Activated naive CD4-positive, alpha-beta T cell treated with anti-CD3 and anti-CD28 coated beads, Interleukin-2, amount 50 U/mL, for 16 hours (primary cell): ENCODE measurements around the gene CCDC9.

ENCODE experiments used
- DNase-seq: peaks from one replicate; pipeline ENCODE4 v3.0.0-alpha.2; 2020

Gene CCDC9

DNA sequence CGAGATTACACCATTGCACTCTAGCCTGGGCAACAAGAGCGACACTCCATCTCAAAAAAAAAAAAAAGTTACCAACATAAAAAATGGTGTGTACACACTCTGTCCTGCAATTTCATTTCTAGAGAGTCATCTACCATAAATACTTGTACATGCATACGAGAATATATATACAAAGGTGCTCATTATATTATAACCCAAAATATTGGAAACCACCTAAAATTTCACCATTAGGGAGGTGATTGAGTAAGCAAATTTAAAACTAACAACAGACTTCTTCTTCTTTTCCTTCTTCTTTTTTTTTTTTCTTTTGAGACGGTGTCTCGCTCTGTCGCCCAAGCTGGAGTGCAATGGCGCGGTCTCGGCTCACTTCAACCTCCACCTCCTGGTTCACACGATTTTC is 45.9 kb downstream of the CCDC9 start:
- no peak for DNase-seq

GRCh38 chr19:47303966-47304365 is 47.6 kb downstream of the CCDC9 start:
- no peak for DNase-seq

DNA sequence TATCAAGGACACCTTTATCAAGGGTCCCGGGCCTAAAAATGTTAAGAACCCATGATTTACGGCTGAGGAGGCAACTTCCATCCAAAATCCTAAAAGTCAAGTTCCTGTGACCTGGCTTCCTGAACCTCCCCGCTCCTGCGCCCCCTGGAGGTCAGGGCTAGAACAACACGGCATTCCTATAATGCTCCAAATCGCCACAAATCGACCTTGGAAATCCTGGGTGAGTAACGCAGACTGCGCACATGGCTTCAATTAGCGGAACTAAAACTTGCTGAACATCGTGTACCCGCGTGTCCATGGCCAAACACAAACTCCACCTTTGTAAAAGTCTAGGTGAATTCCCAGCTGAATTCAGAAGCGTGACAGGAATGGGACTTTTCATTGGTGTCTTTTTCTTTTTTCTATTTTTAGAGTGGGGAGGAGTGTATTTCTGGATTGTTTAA is 49.0 kb downstream of the CCDC9 start:
- DNase-seq, result peak; percentile 53

GRCh38 chr19:47306303-47306702 is 50.0 kb downstream of the CCDC9 start:
- DNase-seq, result no peak

GRCh38 chr19:47309038-47309437 is 52.7 kb downstream of the CCDC9 start:
- no peak for DNase-seq

DNA sequence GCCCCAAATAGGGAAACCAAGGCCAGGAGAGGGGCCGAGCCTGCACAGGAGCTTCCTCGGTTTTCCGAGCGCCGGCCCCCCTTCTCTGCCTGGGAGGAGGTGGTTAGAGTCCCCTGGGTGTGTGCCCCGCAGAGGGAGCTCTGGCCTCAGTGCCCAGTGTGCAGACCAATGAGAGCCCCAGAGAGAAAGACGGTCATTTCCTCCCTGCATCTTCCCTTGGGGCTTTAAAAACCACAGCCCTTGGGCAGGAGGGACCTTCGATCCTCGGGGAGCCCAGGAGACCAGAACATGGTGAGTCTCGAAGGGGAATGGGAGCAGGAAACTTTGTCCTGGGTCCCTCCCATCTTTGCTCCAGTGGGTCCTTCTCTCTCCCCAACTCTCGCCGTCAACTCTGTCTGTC is 53.3 kb downstream of the CCDC9 start, which contains the start of gene C5AR1:
Gene C5AR1 (plus strand): TSS at position 254 of the 400 bp plus-strand sequence. CDS start 35 bp downstream, at position 289.
- no peak for DNase-seq

- no peak for DNase-seq
Measured at GRCh38 chr19:47310323-47310722, 54.0 kb downstream of the CCDC9 start.

- no peak for DNase-seq
Measured at GRCh38 chr19:47310819-47311218, 54.5 kb downstream of the CCDC9 start.

GRCh38 chr19:47312366-47313006 is 56.2 kb downstream of the CCDC9 start:
- no peak for DNase-seq

DNA sequence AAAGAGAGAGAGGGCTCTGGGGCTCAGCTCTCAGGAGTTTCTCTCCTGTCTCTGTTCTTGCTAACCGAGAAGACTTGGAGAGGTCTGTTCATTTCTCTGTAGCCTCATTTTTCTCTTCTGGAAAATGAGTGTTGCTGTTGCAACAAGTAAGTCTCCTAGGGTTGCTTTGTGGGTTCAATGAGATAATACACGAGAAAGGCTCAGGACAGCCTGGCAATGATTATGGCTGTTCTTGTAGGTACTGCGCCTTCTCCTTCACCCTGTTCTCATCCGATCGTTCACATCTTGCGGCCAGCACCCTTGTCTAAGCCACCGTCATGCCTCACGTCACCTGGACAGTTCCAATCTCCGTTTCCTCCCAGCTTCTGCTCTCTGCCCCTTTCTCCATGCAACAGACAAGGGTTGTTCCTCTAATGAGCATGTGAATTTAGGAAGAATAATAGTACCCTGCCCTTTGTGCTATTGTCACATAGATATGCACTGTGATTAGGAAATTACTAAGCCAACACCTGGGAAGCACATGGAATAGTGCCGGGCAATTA is 57.5 kb downstream of the CCDC9 start:
- no peak for DNase-seq

DNA sequence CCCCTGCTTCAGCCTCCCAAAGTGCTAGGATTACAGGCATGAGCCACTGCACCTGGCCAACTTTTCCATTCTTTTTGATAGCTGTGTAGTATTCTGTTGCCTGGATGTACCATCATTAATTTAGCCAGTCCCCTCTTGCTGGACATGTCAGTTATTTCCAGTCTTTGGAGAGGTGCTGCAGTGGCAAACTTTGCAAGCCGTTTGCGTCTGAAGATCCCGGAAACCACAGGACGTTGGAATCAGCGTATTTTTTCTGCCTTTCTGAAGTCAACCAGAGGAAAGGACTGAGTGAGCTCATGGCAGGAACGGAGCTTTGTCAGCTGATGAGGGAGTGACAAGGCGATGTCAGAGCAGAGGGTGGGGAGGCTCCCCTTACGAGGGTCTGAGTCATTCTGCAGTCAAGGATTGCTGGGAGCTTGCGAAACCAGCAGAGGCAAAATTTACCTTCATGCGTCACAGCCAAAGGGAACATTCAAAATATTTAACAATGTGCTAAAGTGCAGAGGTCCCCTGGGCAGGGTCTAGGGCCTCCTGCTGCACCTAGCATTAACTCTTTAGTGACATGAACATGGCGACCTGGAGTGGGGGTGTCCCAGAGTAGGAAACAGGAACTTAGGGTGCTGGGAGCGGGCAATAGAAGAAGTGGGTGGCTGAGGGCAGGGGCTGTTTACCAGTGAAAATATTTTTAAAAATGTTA is 58.9 kb downstream of the CCDC9 start:
- peak; percentile 36 for DNase-seq

- DNase-seq, result no peak
Measured at GRCh38 chr19:47316513-47316912, 60.2 kb downstream of the CCDC9 start.

GRCh38 chr19:47319923-47320871 is 63.9 kb downstream of the CCDC9 start:
- DNase-seq, result no peak
